GM13977 (cell line): ENCODE data around the gene GLB1L3.

Source experiments
- DNase-seq: peaks from one replicate; pipeline ENCODE4 v3.0.0; 2012; ENCODE audit warnings: low spot score
- in situ Hi-C: fragments of 300-500 bp; cut with MboI; formaldehyde crosslinking; loops from one replicate; pipeline ENCODE4 v1.12.0; 2022; ENCODE audit warnings: low sequenced_read_pairs, low pct_unique_long_range_greater_than_20kb, mixed read lengths, inconsistent platforms; ENCODE audit not compliant: unreplicated experiment
- TF ChIP-seq, protein P1 (sequence below): IDR thresholded peaks from 2 replicates; pipeline ENCODE4 v1.5.1; 2012; ENCODE audit warnings: mild to moderate bottlenecking, control low read depth; ENCODE audit not compliant: insufficient read depth; ENCODE audit errors: extremely low read depth, missing control alignments

The GLB1L3 gene

DNA sequence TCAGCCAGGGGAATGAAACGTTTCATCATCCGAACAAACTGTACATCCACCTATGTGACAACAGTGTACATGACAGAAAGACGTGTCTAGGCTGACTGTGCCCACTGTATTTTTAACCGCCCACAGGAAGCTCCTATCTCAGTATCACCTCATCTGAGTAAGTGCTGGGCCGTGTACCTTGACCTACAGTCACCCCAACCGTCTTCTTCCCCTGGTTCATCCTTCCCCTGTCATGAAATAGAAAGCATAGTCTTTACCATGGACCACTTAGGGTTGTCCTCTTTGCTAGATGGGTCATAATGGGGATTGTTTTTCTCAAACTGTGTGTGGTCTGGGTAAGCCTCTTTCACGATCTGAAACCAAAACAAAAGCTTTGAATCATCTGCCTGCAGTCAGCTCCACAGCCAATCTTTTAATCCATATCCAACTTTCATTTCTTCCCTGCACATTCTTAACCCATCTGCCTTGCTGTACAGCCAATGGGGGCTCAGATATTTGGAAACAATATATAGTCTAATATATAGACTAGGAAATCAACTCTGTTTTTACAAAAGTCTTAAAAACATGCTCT is 27.2 kb upstream of the GLB1L3 start:
- TF ChIP-seq, protein P1, sequence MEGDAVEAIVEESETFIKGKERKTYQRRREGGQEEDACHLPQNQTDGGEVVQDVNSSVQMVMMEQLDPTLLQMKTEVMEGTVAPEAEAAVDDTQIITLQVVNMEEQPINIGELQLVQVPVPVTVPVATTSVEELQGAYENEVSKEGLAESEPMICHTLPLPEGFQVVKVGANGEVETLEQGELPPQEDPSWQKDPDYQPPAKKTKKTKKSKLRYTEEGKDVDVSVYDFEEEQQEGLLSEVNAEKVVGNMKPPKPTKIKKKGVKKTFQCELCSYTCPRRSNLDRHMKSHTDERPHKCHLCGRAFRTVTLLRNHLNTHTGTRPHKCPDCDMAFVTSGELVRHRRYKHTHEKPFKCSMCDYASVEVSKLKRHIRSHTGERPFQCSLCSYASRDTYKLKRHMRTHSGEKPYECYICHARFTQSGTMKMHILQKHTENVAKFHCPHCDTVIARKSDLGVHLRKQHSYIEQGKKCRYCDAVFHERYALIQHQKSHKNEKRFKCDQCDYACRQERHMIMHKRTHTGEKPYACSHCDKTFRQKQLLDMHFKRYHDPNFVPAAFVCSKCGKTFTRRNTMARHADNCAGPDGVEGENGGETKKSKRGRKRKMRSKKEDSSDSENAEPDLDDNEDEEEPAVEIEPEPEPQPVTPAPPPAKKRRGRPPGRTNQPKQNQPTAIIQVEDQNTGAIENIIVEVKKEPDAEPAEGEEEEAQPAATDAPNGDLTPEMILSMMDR: no peak
- DNase-seq: no peak
- in situ Hi-C loops: no loop called here

DNA sequence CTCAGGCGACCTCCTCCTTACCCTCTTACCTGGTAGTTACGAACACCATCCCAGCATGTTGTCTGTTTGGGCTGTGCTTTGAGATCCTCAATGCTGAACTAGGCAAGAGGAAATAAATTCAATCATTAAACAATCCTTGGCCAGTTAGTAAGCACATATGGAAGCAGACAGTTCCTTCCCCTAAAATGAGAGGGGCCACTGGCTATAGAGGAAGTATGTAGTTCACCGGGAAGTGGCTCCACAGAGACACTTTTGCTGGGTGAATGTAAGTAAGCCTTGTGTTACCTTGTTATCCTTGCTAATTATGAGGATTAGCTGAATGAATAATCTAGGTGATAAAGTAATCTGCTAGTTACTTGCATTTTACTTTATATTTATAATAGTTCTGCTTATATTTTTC is 25.9 kb upstream of the GLB1L3 start:
- in situ Hi-C loops: no loop called here
- TF ChIP-seq, protein P1: no peak

DNA sequence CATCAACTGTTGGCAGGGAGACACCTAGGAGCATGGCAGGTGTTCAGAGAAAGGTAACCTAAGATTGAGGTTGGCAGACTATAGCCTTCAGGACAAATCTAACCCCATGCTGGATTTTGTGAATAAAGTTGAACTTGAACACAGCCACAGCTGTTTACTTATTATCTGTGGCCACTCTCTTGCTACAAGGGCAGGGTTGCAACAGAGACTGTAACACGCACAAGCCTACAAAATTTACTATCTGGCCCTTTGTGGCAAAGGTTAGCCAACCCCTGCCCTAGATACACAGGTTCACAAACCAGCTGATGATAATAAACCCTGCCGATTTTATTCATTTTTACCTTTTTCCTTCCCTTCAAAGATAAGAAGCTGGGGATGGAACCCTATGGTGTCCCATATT is 25.5 kb upstream of the GLB1L3 start:
- TF ChIP-seq, protein P1: no peak
- in situ Hi-C loops: no loop called here
- DNase-seq: no peak

More for the DNA sequence above, 25.9 kb upstream of the GLB1L3 start:
- no peak for DNase-seq

DNA sequence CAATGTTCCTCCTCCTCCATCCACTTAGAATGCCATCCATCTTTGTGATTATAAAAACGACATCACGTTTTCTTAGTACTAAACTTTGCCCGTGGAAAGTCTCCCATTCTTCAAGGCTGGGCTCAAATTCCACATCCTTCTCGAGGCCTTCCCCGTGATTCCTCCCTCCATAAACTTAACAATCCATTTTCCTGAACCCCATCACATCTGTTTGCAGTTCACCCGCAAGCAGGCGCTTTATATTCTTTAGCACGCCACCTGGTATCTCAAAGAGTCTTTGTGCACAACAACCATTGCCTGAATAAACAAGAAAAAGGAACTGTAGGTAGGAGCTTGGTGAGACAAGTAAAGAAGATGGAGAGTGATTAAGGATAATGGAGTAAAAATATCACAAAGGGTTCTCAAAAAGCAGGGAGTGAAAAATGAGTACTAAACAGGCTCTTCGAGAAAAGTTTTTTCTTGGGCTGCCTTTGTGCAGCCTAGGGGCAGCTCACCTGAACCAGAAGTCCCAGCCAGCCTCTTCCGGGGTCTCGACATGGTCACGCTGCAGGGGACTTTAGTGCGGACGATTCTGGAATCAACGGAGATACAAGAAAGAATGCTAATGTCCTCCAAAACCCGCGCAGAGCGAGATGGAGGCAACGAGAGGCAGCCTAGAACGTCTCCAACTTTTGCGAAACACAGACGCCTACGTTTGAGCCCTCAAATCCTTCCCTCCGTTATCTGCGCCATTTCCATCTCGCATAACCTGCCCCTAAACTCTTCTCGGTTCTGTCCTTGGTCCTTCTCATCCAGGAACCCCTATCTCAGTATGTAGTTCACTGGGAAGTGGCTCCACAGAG is 23.6 kb upstream of the GLB1L3 start:
- TF ChIP-seq, protein P1: no peak
- in situ Hi-C loops: no loop called here
- peak; percentile 48 for DNase-seq

DNA sequence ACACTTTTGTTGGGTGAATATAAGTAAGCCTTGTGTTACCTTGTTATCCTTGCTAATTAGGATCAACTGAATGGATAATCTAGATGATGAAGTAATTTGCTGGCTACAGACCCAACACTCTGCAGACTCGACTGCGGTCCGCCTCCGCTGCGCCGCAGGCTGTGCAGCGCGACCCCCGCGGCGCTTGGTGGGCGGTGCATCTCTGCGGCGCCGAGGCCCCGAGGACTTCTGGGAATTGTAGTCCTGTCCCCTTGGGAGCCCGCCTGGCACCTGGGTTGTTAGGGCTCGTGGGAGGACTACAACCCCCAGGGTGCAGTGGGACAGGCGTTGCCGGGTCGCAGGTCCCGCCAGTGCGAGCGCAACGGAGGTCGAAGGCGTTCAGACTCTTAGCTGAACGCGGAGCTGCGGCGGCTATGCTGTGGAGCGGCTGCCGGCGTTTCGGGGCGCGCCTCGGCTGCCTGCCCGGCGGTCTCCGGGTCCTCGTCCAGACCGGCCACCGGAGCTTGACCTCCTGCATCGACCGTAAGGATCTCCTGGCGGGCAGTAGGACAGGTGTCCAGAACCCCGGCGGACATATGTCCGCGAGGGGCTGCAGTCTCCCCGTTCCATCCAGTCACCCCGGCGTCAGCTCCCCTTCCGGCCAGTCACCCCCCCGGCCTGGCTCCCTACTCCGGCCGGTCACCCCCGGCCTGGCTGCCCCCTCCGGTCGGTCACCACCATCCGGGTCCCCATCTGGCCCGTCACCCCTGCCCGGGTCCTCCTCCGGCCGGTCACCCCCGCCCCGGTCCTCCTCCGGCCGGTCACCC is 22.8 kb upstream of the GLB1L3 start, which contains the start of the genes ACAD8 and THYN1:
Gene ACAD8, plus strand, starts transcription at position 381 of the 806 bp plus-strand sequence. Its CDS starts 33 bp downstream, at position 414.
Gene THYN1, minus strand, starts transcription at position 165 of the 806 bp plus-strand sequence. CDS start 470 bp downstream, outside the sequence.
- in situ Hi-C loops: no loop called here
- TF ChIP-seq, protein P1: no peak
- DNase-seq: peak; percentile 99
